ENCODE measurements around the gene CTU2. TPM values are rescaled to one million over a fixed set of nuclear protein-coding genes. Genes with fewer than 3 reads are reported as not detected.

CTU2 gene
- total and polyA plus RNA-seq, 10 donors = 7.2 to 28.2 (median 15.5) TPM

GRCh38 chr16:88719933-88720296 is 13.6 kb downstream of the CTU2 start:
- Histone ChIP-seq H3K27me3 (replicated peaks in 1 of 7) (no peaks in the 10 kb centered on the region), H3K27ac (no peak overlapping the region), H3K4me1 (no peaks in the 10 kb centered on the region), H3K4me3 (no peak overlapping the region), H3K9me3 (no peaks in the 10 kb centered on the region), H3K36me3 (peaks cover 15 to 100% (median 98%) of the 10 kb centered on the region in 6 donors)
- intact Hi-C loops (cut with DNase I; ENCODE audit: low total_unique reads) = no loop called here
- no peak for DNase-seq
- 88 to 95% (median 93%) methylated on average over 10 to 19 of the region's 19 CpGs for WGBS, 5 donors
- no peak for TF ChIP-seq CTCF (IDR thresholded peaks at IDR 0.05 in 8 of 11, conservative IDR thresholded peaks at IDR 0.05 in 3 of 11)
- TF ChIP-seq POLR2AphosphoS5 (IDR thresholded peaks at IDR 0.05) = peak in 1 of 3 donors; percentile 38

DNA sequence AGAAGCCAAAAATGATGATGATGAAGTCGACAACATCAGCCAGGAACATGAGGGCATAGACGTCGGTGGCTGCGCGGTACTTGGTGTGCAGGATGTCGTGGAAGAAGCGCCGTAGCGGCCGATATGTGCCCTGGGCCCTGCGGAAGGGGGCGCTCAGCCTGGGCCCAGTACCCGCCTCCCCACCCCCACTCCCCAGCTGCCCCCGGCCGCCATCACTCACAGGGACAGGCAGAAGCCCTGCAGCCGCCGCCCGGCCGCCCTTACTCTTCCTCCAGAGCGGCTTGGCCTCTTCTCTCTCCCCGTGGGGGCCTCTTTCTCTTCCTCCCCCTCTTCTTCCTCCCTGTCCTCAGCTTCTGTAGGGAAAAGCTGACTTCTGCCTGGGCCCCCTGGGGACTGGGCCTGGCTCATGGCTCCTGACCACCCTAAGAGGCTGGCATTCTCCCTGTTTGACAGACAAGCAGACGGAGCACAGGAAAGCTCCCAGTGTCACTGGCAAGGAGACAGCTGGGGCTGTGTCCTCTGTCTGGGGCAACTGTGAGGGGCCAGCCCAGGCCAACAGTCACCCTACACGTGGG is 14.2 kb downstream of the CTU2 start:
- peaks cover 19 to 100% (median 98%) of the 10 kb centered on the region in 6 donors for H3K36me3 ChIP-seq
- H3K4me1 ChIP-seq = no peaks in the 10 kb centered on the region
- DNase-seq = no peak
- TF ChIP-seq POLR2AphosphoS5 (IDR thresholded peaks at IDR 0.05) = no peak
- no peak overlapping the region for H3K27ac ChIP-seq
- intact Hi-C loops (cut with DNase I; ENCODE audit: low total_unique reads) = no loop called here
- H3K9me3 ChIP-seq = no peaks in the 10 kb centered on the region
- WGBS, 5 donors = 90 to 94% (median 91%) methylated on average over 19 to 23 of the region's 23 CpGs
- H3K4me3 ChIP-seq = no peak overlapping the region
- no peaks in the 10 kb centered on the region for H3K27me3 ChIP-seq (replicated peaks in 1 of 7)

DNA sequence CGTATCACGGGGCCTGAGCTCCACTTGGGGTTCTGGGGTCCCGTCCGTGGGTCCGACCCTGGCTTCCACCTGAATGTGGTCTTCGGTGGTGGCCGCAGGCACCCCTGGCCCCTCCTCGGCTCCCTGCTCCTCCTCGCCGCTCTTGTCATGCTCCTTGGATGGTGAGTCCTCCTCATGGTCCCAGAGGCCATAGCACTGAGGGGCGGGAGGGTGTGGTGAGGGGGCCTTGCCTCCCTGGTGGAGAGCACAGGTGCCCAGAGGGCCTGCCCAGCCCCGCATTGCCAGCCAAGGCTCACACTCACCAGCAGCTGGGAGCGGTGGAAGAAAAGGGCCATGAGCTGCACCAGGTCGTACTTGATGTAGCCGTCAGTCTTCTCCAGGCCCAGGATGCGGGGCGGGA is 14.9 kb downstream of the CTU2 start:
- intact Hi-C loops (cut with DNase I; ENCODE audit: low total_unique reads) = no loop called here
- H3K27ac ChIP-seq = no peak overlapping the region
- no peaks in the 10 kb centered on the region for H3K27me3 ChIP-seq (replicated peaks in 1 of 7)
- TF ChIP-seq CTCF (IDR thresholded peaks at IDR 0.05 in 8 of 11, conservative IDR thresholded peaks at IDR 0.05 in 3 of 11) (no peak), POLR2AphosphoS5 (IDR thresholded peaks at IDR 0.05) (no peak), POLR2A (IDR thresholded peaks at IDR 0.05) (no peak)
- no peak for DNase-seq
- no peaks in the 10 kb centered on the region for H3K9me3 ChIP-seq
- no peak overlapping the region for H3K4me3 ChIP-seq
- H3K4me1 ChIP-seq = no peaks in the 10 kb centered on the region
- 93 to 96% (median 96%) methylated on average over 12 to 17 of the region's 17 CpGs for WGBS, 5 donors
- peaks cover 24 to 100% (median 98%) of the 10 kb centered on the region in 6 donors for H3K36me3 ChIP-seq

DNA sequence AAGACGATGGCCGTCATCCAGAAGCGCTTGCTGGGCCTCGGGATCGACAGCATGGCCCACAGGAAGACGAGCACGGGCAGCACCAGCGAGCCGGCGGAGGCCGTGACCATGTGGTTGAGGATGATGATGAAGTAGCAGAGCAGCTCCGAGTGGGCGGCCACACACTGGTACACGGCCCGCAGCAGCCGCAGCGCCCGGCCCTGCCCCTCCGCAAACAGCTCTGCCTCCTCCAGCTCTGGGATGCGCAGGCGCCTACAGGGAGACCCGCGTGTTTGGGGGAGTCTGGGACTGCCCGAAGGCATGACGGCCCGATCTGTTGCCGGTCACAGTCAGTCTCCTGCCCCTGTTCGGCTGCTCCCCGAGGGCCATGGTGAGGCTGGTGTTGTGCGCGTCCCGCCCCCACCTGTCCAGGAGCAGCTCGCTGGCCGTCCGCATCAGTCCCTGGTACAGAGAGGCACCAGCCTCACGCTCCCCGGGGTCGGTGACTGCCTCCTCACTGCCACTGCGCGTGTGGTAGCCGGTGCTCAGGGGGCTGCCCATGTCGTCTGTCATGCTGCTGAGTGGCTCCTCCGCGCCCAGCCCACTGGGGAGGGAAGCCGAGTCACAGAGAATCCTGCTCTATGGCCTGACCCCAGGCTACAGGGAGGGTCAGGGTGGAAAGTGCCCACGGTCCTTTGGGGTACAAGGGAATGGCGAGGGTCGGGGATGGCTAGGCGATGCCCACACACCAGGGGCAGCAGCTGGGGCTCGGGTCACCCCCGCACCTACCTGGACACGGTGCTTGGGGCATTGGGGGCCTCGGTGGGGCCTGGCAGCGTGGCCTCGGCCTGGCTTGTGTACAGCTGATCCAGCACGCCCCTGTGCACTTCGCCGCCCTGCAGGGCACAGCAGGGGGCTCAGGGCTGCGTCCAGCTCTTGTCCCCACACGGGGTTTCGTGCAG is 15.8 kb downstream of the CTU2 start:
- Histone ChIP-seq H3K27me3 (replicated peaks in 1 of 7) (no peaks in the 10 kb centered on the region), H3K9me3 (no peaks in the 10 kb centered on the region), H3K27ac (no peak overlapping the region), H3K4me3 (no peak overlapping the region), H3K36me3 (peaks cover 24 to 100% (median 98%) of the 10 kb centered on the region in 6 donors), H3K4me1 (no peaks in the 10 kb centered on the region)
- DNase-seq = no peak
- intact Hi-C loops (cut with DNase I; ENCODE audit: low total_unique reads) = no loop called here
- 95 to 97% (median 96%) methylated on average over 41 to 61 of the region's 61 CpGs for WGBS, 5 donors
- TF ChIP-seq POLR2AphosphoS5 (IDR thresholded peaks at IDR 0.05) = peak in 1 of 3 donors; percentile 23
- TF ChIP-seq POLR2A (IDR thresholded peaks at IDR 0.05) = no peak

All from spleen (tissue), 11 donors.